ENCODE measurements around the gene XPO5.
A peak's percentile ranks its signal among the peaks of the same experiment; 100 is the strongest.
"Not testable (repeated sequence)": the region's sequence is repeated elsewhere in the genome, so short reads cannot be mapped to it uniquely, and the experiment has no call there.

The XPO5 gene

DNA sequence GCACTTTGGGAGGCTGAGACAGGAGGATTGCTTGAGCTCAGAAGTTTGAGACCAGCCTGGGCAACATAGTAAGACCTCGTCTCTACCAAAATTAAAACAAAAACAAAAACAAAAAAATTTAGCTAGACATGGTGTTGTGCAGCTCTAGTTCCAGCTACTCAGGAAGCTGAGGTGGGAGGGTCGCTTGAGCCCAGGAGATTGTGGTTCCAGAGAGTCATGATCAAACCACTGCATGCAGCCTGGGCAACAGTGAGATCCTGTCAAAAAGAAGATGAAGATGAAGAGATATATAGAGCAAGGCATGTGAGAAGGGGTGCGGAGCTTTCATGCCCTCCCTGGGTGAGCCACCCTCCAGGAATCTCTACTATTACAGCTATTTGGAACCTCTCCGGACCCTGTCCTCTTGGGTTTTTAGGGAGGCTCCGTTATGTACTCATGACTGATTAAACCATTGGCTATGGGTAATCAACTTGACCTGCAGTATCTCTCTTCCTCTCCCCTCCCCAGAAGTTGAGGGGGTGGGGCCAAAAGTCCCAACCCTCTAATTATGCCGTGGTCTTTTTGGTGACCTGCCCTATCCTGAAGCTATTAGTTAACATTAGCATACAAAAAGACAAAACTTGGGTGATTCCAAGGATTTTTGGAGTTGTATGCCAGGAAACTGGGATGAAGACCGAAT, 9.2 kb upstream of the XPO5 start:
- DNase-seq: no peak

DNA sequence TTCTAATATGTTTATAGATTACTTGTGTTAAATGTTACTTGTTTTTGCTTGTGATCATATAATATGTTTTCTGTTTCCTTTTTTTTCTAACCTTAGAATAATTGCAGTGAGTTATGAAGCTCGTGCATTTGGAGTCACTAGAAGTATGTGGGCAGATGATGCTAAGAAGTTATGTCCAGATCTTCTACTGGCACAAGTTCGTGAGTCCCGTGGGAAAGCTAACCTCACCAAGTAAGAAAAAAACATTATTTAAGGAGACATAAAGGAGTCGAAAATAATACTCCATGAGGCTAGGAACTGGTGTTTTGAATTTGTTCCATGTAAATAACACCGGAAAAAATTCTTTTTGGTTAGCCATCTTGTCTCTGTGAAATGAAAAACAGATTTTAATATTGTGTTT, 7.1 kb upstream of the XPO5 start:
- DNase-seq: no peak

DNA sequence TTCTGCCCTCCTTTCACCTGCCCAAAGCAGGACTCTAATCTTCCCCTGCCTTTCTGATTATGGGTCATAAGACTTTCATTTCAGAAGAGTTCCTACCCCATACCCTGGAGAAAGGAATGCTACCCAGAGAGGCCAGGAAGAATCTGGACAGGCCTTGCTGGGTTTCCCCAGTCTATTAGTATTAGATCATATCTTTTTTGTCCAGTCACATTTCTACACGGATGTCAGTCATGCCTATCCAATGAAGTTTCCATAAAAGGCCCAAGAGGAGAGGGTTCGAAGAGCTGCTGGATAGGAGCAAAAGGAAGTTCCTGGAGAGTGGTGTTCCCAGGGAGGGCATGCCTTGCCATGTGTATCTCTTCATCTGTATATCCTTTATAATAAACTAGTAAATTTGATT, 3.3 kb upstream of the XPO5 start:
- DNase-seq: no peak

DNA sequence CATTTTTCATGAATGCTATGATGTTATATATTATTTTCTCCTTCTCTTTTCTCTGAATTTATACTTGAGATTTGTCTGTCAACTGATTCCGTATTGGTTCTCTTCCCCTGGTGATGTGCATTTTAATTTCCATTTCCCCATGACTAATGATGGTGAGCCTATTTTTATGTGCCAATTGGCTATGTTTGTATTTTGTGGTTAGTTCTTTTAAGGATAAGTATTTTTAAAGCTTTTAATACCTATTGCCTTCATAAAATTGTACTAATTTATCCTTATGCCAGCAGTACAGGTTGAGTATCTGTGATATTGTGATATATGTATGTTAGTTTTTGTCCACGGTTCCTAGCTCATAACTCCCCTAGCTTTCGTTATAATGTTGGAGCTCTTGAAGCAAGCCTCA, 2.9 kb upstream of the XPO5 start:
- no peak for DNase-seq

DNA sequence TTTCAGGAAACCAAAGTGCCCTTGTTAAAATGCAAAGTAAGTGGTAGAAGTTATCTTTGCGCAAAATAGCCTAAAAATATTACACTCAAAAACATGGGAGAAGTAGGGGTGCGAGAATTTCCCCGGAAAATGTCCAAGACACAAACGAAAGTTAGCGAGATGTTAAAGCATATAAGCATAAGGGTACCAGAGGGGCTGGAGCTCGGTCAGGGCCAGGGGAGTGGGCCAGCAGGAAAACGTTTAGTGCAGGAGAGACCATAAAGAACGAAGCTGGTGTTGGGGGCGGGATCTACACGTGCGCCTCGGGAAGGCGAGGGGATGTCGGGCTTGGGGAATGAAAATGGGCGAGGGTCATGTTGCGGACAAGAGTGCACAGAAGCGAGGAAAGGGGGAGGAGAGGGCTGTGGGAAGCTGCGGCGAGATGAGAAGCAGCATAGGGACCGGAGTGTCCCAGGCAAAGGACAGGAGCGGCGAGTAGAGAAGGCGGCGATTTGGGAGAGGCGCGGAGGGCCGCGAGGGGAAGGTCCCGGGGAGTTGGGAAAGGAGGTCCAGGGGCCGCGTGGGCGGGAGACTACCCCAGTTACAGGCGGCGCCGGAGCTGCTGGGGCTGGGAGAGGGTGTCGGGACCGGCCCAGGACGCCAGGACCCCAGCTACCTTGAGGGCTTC, 600 bp downstream of the XPO5 start:
- peak in 18 of 58 donors; percentile 24 to 65 (median 42) for DNase-seq

DNA sequence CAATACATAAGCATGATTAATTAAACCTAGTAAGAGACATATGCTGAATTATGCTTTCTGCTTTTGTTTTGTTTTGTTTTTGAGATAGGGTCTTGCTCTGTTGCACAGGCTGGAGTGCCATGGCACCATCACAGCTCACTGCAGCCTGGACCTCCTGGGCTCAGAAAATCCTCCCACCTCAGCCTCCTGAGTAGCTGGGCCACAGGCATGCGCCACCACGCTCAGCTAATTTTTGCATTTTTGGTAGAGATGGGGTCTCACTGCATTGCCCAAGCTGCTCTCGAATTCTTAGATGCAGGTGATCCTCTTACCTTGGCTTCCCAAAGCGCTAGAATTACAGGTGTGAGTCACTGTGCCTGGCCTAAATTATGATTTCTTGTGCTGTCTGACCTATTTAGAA, 3.8 kb downstream of the XPO5 start:
- DNase-seq: no peak

DNA sequence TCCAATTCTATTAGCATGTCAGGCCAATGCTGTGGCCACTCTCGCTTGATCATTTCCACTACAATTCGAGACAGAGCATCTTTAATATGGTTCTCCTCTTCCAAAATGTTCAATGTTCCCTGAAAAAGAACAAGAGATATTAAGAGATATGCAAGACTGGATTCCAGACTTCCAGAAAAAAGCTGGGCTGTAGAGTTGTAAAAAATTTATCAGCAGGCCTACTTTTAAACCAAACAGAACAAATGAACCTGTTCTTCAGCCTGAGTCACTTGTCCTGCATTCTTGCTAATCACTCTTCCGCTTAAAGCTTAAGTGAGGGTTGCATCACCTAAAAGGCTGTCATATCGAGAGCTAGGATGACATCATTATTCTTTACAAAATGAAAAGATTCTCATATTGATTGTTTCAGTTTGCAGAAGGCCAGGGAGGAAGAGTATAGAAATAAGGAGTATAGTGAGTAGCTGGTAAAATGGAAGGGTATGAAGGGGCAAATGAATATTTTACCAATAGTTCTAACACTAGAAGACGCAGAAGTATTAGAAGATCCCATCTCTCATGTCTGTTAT, 4.9 kb downstream of the XPO5 start:
- DNase-seq: no peak

DNA sequence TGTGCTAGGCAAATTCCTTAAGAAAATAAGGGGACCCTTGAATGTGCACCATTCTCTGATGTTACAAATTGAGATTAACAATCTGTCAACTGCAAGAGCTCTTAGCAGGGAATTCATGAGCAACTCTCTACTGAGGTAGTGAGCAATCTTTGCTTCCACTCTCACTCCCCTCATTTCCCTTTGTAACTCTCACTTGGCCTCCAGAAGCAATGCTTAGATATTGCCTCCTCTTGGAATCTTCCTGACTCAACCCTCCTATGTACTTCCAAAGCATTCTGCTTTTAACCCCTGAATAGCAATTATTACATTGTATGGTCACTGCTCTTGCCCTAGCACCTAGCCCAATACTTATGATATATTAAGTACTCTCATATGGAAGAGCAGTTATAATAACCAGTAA, 16.5 kb downstream of the XPO5 start:
- DNase-seq: no peak

DNA sequence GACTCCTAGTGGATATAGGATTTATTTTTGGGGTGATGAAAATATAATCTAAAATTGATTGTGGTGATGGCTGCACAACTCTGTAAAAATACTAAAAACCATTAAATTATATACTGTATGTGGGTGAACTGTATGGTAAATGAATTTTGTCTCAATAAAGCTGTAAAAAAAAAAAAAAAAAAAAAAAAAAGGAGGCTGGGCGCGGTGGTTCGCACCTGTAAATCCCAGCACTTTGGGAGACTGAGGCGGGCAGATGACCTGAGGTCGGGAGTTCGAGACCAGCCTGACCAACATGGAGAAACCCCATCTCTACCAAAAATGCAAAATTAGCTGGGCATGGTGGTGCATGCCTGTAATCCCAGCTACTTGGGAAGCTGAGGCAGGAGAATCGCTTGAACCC, 18.2 kb downstream of the XPO5 start:
- not testable (repeated sequence) for DNase-seq

DNA sequence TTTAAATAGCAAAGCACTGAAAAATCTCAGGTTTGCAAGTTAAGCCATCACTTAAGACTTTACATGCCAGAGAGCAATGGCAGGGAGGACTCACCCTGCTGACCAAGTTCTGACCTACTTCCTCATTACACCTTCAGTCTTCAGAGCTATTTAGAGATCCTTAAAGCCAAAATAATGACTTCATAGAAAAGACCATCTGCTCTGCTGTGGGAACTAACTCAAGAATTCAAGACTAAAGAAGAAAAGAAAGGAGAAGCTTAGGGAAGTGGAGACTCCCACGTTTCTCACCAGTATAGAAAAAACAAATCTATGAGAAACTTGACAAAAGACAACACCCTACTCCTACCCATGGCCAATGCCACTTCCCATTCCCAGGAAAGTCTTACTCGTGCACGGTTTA, 28.6 kb downstream of the XPO5 start:
- DNase-seq: no peak

DNA sequence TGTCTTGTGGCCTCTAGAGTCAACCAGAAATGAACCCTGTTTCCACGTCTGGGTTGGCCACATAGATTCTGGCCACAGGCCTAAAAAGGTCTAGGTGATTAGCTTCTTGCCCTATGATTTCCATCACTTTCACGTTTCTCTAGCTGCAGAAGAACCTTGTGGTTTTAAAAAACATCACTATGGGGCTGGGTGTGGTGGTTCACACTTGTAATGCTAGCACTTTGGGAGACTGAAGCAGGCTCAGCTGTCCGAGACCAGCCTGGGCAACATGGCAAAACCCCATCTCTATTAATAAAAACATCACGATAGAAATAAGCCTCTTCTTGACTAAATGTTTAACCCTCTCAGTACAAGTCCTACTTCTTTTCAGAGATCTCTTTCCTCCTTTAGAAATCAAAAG, 31.4 kb downstream of the XPO5 start:
- DNase-seq: no peak

DNA sequence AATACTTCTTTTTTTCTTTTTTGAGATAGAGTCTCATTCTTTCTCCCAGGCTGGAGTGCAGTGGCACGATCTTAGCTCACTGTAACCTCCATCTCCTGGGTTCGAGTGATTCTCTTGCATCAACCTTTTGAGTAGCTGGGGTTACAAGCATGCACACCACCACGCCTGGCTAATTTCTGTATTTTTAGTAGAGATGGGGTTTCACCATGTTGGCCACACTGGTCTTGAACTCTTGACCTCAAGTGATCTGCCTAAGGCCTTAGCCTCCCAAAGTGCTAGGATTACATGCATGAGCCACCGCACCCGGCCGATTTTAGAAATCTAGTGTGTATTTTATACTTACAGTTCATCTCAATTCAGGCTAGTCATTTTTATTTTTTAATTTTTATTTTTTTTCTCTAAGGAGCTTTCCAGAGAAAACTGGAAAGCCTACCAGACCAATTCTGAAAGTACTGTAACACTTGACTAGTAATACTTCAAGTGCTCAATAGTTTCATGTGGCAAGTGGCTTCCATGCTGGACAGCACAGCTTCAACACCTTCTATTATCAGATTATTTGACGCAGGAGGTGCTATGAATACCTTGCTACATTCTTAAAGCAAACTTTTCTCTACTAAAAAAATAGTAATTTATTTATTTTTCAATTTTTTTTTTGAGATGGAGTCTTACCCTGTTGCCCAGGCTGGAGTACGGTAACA, 33.9 kb downstream of the XPO5 start:
- DNase-seq: no peak

DNA sequence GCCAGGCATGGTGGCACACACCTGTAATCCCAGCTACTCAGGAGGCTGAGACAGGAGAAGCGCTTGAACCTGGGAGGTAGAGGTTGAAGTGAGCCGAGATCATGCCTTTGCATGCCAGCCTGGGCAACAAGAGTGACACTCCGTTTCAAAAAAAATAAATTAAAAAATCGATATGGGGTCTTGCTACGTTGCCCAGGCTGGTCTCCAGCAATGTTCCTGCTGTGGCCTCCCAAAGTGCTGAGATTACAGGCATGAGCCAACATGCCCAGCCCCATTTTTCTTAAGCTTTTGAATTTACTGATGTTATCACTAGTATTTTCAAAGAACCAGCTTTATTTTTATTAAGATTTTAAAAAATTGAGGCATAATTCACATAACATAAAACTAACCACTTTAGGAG, 35.3 kb downstream of the XPO5 start:
- no peak for DNase-seq

DNA sequence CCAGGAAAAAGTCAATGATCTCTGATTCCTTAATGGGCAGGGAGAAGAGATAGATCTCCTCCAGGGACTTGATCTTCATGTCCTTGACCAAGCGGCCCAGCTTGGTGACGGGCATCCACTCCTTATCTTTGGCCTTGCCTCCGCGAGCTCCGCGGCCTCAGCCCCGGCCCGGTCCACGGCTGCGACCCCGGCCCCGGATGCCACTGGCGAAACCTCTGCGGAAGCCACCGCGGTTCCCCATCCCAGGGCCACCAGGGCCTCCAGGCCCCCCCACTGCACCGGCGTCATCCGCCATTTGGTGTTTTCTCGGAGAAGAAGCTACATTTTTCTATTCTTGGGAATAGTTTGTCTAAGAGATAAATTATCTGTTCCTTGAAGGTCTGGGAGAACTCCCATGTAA, 36.4 kb downstream of the XPO5 start:
- DNase-seq: not testable (repeated sequence)

DNA sequence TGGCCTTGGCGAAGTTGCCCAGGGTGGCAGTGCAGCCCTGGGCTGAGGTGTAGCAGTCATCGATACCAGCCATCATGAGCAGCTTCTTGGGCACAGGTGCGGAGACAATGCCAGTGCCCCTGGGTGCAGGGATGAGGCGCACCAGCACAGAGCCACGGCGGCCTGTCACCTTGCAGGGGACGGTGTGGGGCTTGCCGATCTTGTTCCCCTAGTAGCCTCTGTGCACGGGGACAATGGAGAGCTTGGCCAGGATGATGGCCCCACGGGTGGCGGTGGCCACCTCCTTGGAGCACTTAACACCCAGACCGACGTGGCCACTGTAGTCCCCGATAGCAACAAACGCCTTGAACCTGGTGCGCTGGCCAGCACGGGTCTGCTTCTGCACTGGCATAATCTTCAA, 36.9 kb downstream of the XPO5 start:
- DNase-seq: not testable (repeated sequence)

DNA sequence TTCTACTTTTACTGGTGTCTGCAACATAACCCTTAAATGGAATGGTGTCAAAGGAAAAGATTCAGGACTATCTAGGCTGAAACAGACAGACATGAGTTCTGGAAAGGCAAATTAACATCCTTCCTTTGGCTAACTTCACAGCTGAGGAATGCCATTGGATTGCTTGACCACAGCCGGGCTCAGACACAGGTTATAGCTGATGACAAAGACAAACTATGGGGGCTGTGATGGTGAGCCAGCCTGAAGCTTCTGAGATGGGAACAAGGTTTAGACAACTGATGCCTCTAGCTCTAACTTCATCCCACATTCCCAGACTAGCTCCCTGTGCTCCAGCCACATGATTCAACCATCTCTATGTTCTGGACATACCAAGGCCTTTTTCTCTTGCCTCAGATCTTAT, 43.6 kb downstream of the XPO5 start:
- DNase-seq: no peak

DNA sequence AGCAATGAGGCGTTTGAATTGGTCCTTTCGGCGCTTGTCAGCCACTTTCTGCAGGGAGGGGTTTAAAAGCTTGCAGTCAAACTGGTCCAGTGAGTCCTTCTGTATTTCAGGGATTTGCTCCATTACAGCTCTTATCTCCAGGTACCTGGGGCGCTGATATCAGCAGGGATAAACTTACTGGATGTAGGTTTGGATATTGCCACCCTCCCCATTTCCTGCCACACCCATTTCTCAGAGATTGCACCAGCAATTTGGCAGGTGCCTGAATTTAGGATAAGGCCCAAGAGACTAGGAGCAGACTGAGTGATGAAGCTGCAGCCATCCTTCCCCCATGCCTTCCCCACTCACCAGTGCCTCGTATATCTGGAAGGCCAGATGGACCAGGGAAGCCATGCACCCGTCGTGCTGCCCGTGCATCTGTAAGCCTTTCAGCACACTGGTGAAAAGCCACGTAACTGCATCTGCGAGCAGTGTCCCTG, 51.3 kb downstream of the XPO5 start:
- DNase-seq: no peak

DNA sequence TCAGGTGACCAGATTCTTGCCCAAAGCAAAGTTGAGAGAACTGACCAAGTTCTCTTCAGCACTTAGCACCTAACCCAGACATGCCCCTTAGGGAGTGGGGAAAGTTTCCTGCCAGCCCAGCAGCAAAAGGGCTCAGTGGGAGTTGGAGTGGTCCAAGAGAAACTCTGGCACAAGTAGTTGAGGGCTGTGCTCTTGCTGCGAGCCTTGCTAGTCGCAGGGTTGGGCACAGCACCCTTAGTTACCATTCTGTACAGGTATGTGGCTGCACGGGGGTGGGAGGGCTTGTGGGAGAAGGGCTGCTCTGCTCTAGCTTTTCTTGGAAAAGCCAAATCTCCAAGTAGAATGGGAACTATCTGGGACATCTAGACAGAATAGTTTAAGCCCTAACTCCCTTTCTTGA, 52.6 kb downstream of the XPO5 start:
- DNase-seq: no peak

DNA sequence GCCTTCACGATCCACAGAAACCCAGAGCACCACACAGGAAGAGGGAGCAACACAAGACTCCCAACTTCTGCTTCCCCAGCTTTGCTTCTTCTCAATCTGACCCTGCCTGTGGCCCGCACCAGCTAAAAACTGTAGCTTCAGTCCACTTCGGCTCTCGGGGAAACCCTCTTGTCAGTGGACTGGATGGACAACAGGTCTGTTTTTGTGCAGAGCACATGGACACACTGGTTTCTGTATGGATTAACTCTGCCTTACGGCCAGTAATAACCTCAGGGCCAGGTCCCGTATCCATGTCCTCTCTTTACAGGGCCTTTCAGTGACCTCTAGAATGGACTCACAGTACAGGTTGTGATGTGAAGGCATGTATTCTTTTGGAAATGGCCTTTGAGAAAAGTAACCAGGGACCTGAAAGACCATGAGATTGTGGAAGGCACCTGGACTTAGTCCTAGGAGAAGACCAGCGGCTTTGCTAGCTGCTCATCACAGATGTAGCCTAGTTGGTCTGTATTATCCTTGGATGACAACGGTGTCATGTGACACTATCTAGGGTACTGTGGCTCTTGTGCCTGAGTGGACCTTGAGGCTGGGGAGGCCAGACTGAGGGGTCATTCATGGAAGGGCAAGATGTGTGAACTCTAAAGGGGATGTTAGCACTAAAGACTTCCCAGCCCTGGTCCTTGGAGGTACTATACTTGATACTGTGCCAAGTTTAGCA, 53.1 kb downstream of the XPO5 start:
- DNase-seq: no peak

DNA sequence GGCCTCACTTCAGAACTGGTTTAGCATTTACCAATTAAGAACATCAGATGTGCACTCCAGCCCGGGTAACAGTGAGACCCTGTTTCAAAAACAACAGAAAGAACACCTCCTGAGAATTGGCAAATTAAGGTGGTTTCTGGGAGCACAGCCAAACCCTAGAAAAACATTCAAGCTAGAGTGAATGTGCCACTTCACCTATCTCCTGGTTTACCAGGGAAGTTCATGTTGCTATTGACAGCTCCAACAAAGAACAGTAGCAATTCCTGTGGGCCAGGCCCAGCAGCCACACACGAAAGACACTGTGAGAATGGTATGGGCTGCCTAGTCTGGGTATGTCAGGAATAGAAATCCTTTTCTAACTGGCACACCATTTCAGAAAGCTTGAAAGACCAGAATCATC, 54.0 kb downstream of the XPO5 start:
- no peak for DNase-seq

DNA sequence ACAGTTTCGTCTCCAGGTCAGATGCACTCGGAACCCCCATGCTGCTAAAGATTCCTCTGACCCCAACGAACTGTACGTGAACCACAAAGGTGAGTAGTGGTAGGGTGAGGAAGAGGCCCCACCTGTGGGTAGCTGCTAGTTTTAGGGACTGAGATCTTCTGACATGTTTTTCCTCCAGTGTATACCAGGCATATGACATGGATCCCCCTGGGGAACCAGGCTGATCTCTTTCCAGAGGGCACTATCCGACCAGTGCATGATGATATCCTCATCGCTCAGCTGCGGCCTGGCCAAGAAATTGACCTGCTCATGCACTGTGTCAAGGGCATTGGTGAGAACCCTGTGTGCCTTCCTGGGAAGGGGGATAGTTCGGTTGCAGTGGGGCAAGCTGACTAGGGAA, 55.7 kb downstream of the XPO5 start:
- DNase-seq: no peak
